HepG2 (cell line): ENCODE measurements around the gene ATG5. TPM values are rescaled to one million over a fixed set of nuclear protein-coding genes. Genes with fewer than 3 reads are reported as not detected.

Experiments
- CBX5 ChIP-seq: sonication (generic); formaldehyde crosslinking; IDR thresholded peaks from 2 replicates; pipeline ENCODE4 v1.4.0; 2020; ENCODE audit warnings: missing genetic modification reagents, borderline replicate concordance
- GZF1 ChIP-seq: sonication (generic); formaldehyde crosslinking; IDR thresholded peaks from 2 replicates; pipeline ENCODE4 v1.5.1; 2020; ENCODE audit warnings: mild to moderate bottlenecking, missing genetic modification reagents
- HNRNPLL ChIP-seq: fragments of 200-400 bp; formaldehyde crosslinking; IDR thresholded peaks from 2 replicates; pipeline ENCODE4 v1.6.1; 2017; ENCODE audit warnings: mild to moderate bottlenecking, low read depth, low read length; ENCODE audit not compliant: poor library complexity, severe bottlenecking
- REXO4 ChIP-seq: sonication (generic); formaldehyde crosslinking; IDR thresholded peaks from 2 replicates; pipeline ENCODE4 v1.8.0; 2022; ENCODE audit warnings: missing genetic modification reagents, mild to moderate bottlenecking, borderline replicate concordance
- RFX1 ChIP-seq: fragments of 450-650 bp; IDR thresholded peaks from 2 replicates; pipeline ENCODE4 v1.6.1; 2017
- TBP ChIP-seq: sonication (generic); formaldehyde crosslinking; IDR thresholded peaks from 2 replicates; pipeline ENCODE4 v1.5.0; 2020; ENCODE audit warnings: missing genetic modification reagents
- ZFP37 ChIP-seq: sonication (generic); formaldehyde crosslinking; IDR thresholded peaks from 2 replicates; pipeline ENCODE4 v1.4.0; 2020; ENCODE audit warnings: missing genetic modification reagents, borderline replicate concordance
- ZNF10 ChIP-seq: sonication (generic); formaldehyde crosslinking; IDR thresholded peaks from 2 replicates; pipeline ENCODE4 v1.4.0; 2020; ENCODE audit warnings: mild to moderate bottlenecking, low read depth, missing genetic modification reagents, borderline replicate concordance
- ZNF30 ChIP-seq: sonication (generic); formaldehyde crosslinking; IDR thresholded peaks from 2 replicates; pipeline ENCODE4 v1.5.0; 2020; ENCODE audit warnings: mild to moderate bottlenecking, missing genetic modification reagents
- ZNF329 ChIP-seq: sonication (generic); formaldehyde crosslinking; IDR thresholded peaks from 2 replicates; pipeline ENCODE4 v1.9.0; 2021; ENCODE audit warnings: low read depth, mild to moderate bottlenecking, missing genetic modification reagents
- ZNF746 ChIP-seq: sonication (generic); formaldehyde crosslinking; IDR thresholded peaks from 2 replicates; pipeline ENCODE4 v1.8.0; 2022; ENCODE audit warnings: mild to moderate bottlenecking, missing genetic modification reagents
- polyA plus RNA-seq, 8 experiments: library from polyadenylated mRNA; depleted of rRNA in 3 of 8; stranded (reverse) in 7 of 8; unstranded in 1 of 8; fragments of >200 nt; fragmentation: Illumina TruSeq in 4 of 8; extraction: Trizol in 4 of 8; gene quantifications; 2 replicates each; pipeline versions ENCODE4 v1.2.1 to v1.2.3, GENCODE V29; 2011 to 2016; ENCODE audit warnings: low read depth in 4 of 8, missing spikeins in 1 of 8, mixed read lengths in 1 of 8; ENCODE audit not compliant: insufficient read depth in 1 of 8
- total RNA-seq, 5 experiments: library from RNA; depleted of rRNA; stranded (reverse); fragments of >200 nt; fragmentation: Illumina TruSeq; extraction: Trizol; gene quantifications; 2 replicates each; pipeline ENCODE4 v1.2.3, GENCODE V29; 2016; ENCODE audit warnings: low read depth in 1 of 5
- TF ChIP-seq, protein P1 (sequence below): sonication (generic); formaldehyde crosslinking; IDR thresholded peaks from one replicate; pipeline ENCODE4 v1.5.1; 2020; ENCODE audit warnings: mild to moderate bottlenecking, missing genetic modification reagents; ENCODE audit errors: not compliant biosample characterization
- TF ChIP-seq, protein P2 (sequence below): sonication (generic); formaldehyde crosslinking; IDR thresholded peaks from 2 replicates; pipeline ENCODE4 v1.4.0; 2020; ENCODE audit warnings: missing genetic modification reagents
- TF ChIP-seq, protein P3 (sequence below): sonication (generic); formaldehyde crosslinking; IDR thresholded peaks from 2 replicates; pipeline ENCODE4 v1.5.0; 2020; ENCODE audit warnings: missing genetic modification reagents
- TF ChIP-seq, protein P4 (sequence below): IDR thresholded peaks from 2 replicates; pipeline ENCODE4 v1.6.1; 2016; ENCODE audit warnings: mild to moderate bottlenecking
- TF ChIP-seq, protein P5 (sequence below): sonication (generic); formaldehyde crosslinking; IDR thresholded peaks from 2 replicates; pipeline ENCODE4 v1.5.1; 2020; ENCODE audit warnings: missing genetic modification reagents, mild to moderate bottlenecking, borderline replicate concordance

Gene ATG5
- total and polyA plus RNA-seq, 2 of the 13 experiments (the other 11 are each of a cell fraction or from before 2014, with no cell fraction given), result 21.3 to 48.0 TPM

DNA sequence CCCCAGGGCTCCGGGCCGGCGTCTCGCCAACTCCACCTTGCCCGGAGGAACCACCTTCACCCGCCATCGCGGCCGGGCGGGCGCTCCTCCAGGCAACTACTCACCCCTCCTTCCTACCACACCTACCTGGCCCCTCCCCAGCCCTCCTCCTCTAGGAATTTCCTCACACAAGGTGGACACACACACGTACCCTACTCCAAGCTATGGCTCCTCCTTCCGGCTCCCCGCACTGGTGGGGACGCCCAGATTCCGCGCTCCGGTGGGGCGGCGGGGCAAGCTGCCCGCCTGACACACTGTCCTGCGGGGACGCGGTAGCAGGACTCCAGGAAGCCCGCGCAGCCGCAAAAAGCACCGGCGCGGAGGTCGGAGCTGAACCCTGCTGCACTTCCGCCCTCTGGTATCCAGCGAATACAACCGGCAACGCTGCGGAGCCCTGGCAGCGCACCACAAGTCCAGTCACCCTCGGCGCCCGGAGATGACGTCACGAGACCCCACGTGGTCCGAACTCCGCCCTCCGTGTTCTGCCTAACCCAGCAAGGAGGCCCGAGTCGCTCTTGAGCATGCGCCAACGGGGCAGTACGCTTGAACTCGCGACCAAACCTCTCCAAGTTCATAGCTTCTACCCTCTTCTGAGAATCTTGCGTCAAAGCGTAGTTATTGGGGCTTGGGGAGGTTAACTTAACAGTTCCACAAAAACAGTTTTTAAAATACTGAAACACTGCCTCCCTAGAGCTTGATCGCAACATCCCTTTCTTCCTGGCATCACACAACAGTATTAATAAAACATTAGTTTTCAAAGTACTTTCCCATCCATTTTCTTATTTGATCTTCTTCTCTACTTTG, at the start of gene ATG5 (continued):
- TF ChIP-seq, protein P1, sequence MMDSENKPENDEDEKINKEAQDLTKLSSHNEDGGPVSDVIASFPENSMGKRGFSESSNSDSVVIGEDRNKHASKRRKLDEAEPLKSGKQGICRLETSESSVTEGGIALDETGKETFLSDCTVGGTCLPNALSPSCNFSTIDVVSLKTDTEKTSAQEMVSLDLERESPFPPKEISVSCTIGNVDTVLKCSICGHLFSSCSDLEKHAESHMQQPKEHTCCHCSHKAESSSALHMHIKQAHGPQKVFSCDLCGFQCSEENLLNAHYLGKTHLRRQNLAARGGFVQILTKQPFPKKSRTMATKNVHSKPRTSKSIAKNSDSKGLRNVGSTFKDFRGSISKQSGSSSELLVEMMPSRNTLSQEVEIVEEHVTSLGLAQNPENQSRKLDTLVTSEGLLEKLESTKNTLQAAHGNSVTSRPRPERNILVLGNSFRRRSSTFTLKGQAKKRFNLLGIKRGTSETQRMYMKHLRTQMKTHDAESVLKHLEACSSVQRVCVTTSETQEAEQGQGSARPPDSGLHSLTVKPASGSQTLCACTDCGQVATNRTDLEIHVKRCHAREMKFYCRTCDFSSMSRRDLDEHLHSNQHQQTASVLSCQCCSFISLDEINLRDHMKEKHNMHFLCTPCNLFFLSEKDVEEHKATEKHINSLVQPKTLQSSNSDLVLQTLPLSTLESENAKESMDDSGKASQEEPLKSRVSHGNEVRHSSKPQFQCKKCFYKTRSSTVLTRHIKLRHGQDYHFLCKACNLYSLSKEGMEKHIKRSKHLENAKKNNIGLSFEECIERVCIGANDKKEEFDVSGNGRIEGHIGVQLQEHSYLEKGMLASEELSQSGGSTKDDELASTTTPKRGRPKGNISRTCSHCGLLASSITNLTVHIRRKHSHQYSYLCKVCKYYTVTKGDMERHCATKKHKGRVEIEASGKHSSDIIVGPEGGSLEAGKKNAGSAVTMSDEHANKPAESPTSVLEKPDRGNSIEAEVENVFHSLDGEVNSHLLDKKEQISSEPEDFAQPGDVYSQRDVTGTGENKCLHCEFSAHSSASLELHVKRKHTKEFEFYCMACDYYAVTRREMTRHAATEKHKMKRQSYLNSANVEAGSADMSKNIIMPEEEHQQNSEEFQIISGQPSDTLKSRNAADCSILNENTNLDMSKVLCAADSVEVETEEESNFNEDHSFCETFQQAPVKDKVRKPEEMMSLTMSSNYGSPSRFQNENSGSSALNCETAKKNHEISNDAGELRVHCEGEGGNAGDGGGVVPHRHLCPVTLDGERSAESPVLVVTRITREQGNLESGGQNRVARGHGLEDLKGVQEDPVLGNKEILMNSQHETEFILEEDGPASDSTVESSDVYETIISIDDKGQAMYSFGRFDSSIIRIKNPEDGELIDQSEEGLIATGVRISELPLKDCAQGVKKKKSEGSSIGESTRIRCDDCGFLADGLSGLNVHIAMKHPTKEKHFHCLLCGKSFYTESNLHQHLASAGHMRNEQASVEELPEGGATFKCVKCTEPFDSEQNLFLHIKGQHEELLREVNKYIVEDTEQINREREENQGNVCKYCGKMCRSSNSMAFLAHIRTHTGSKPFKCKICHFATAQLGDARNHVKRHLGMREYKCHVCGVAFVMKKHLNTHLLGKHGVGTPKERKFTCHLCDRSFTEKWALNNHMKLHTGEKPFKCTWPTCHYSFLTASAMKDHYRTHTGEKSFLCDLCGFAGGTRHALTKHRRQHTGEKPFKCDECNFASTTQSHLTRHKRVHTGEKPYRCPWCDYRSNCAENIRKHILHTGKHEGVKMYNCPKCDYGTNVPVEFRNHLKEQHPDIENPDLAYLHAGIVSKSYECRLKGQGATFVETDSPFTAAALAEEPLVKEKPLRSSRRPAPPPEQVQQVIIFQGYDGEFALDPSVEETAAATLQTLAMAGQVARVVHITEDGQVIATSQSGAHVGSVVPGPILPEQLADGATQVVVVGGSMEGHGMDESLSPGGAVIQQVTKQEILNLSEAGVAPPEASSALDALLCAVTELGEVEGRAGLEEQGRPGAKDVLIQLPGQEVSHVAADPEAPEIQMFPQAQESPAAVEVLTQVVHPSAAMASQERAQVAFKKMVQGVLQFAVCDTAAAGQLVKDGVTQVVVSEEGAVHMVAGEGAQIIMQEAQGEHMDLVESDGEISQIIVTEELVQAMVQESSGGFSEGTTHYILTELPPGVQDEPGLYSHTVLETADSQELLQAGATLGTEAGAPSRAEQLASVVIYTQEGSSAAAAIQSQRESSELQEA (CRISPR knock-in tag), result no peak
- TF ChIP-seq, protein P2, sequence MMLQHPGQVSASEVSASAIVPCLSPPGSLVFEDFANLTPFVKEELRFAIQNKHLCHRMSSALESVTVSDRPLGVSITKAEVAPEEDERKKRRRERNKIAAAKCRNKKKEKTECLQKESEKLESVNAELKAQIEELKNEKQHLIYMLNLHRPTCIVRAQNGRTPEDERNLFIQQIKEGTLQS (CRISPR knock-in tag), result peak; percentile 73; the same call in 1 of the 2 replicates
- TF ChIP-seq HNRNPLL (peak; percentile 88), TBP (CRISPR knock-in tag) (no peak), ZFP37 (CRISPR knock-in tag) (peak; percentile 80; the same call in 1 of the 2 replicates), ZNF30 (CRISPR knock-in tag) (no peak), ZNF329 (no peak), RFX1 (peak; percentile 30; the same call in 1 of the 2 replicates), CBX5 (CRISPR knock-in tag) (peak; percentile 79; the same call in 1 of the 2 replicates), GZF1 (CRISPR knock-in tag) (peak; percentile 50; the same call in 1 of the 2 replicates), ZNF746 (CRISPR knock-in tag) (peak; percentile 89; the same call in 1 of the 2 replicates), REXO4 (no peak), ZNF10 (CRISPR knock-in tag) (no peak)
- TF ChIP-seq, protein P3, sequence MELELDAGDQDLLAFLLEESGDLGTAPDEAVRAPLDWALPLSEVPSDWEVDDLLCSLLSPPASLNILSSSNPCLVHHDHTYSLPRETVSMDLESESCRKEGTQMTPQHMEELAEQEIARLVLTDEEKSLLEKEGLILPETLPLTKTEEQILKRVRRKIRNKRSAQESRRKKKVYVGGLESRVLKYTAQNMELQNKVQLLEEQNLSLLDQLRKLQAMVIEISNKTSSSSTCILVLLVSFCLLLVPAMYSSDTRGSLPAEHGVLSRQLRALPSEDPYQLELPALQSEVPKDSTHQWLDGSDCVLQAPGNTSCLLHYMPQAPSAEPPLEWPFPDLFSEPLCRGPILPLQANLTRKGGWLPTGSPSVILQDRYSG, result 0 out of 2 replicates have a peak, but pooled peaks have one; percentile 49
- TF ChIP-seq, protein P4, sequence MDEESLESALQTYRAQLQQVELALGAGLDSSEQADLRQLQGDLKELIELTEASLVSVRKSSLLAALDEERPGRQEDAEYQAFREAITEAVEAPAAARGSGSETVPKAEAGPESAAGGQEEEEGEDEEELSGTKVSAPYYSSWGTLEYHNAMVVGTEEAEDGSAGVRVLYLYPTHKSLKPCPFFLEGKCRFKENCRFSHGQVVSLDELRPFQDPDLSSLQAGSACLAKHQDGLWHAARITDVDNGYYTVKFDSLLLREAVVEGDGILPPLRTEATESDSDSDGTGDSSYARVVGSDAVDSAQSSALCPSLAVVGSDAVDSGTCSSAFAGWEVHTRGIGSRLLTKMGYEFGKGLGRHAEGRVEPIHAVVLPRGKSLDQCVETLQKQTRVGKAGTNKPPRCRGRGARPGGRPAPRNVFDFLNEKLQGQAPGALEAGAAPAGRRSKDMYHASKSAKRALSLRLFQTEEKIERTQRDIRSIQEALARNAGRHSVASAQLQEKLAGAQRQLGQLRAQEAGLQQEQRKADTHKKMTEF, result peak; percentile 93
- TF ChIP-seq, protein P5, sequence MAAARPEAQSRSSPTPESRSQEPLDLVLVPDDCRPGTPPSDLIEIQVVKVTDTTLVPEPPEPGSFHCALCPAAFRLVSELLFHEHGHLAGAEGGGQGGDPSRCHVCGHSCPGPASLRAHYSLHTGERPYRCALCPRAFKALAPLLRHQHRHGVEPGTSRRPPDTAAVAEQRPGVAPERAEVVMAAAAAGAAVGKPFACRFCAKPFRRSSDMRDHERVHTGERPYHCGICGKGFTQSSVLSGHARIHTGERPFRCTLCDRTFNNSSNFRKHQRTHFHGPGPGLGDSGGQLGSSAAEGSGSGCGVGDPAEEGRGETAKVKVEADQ (CRISPR knock-in tag), result no peak; the same call in 1 of the 2 replicates
